NCI-H1694 treated with DMSO at 0.1 percent for 48 hours (cell line): ENCODE data around the gene NIP7.
A peak's percentile ranks its signal among the peaks of the same experiment; 100 is the strongest.
"Not testable (repeated sequence)": the region's sequence is repeated elsewhere in the genome, so short reads cannot be mapped to it uniquely, and the experiment has no call there.

ENCODE experiments used
- DNase-seq: peaks from one replicate; lab custom pipeline; 2025; lab: John Stamatoyannopoulos, UW

NIP7 gene

DNA sequence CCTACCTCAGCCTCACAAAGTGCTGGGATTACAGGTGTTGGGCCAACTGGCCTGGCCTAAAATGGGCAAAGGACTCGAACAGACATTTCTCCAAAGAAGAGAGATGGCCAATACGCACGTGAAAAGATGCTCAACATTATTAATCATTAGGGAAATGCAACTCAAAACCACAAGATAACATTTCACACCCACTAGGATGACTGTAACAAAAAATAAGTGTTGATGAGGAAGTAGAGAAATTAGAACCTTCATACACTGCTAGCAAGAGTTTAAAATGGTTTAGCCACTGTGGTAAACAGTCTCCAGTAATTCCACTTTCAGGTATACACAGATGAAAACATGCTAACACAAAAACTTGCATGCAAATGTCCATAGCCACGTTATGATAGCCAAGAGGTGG lies 6.4 kb downstream of the NIP7 start:
- DNase-seq: no peak

DNA sequence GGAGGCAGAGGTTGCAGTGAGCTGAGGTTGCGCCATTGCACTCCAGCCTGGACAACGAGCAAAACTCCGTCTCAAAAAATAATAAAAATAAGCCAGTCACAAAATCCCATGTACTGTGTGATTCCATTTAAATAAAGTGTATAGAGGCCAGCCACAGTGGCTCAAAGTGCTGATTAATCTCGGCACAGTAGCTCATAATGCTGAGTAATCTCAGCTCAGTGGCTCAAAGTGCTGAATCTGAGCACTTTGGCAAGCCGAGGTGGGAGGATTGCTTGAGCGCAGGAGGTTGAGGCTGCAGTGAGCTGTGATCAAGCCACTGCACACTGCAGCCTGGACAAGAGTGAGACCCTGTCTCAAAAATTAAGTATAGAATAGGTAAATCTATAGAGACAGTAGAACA lies 7.1 kb downstream of the NIP7 start:
- DNase-seq: no peak

GRCh38 chr16:69348222-69348621 lies 8.7 kb downstream of the NIP7 start:
- DNase-seq: no peak

GRCh38 chr16:69349536-69349935 lies 10.0 kb downstream of the NIP7 start:
- no peak for DNase-seq

GRCh38 chr16:69350536-69351133 lies 11.1 kb downstream of the NIP7 start:
- no peak for DNase-seq

- peak; percentile 9 for DNase-seq
These were observed 11.9 kb downstream of the NIP7 start, which contains the start of gene TMED6 for GRCh38 chr16:69351309-69352027. Gene TMED6, minus strand, starts transcription at chr16:69351786. Its CDS starts 33 bp downstream, at chr16:69351753.

- not testable (repeated sequence) for DNase-seq
These were observed 20.5 kb downstream of the NIP7 start for GRCh38 chr16:69360070-69360469.

DNA sequence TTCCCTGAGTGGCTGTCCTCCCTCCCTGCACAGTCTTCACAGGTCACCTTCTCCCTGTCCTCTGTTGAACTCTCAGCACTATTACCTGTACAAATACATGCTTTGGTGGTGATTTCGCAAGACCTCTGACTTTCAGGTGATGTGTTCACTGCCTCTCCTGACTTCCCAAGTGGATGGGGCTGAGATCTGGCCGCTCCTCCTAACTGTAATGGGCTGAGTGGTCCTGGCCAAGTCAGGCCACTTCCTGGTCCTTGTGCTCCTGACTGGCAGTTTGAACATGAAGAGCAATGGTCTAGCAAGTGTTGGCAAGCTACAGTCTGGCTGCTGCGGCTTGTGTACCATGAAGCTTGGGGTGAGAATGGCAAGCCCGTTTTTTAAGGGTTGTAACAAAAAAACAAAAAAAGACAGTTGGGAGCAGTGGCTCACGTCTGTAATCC lies 23.7 kb downstream of the NIP7 start:
- no peak for DNase-seq

DNA sequence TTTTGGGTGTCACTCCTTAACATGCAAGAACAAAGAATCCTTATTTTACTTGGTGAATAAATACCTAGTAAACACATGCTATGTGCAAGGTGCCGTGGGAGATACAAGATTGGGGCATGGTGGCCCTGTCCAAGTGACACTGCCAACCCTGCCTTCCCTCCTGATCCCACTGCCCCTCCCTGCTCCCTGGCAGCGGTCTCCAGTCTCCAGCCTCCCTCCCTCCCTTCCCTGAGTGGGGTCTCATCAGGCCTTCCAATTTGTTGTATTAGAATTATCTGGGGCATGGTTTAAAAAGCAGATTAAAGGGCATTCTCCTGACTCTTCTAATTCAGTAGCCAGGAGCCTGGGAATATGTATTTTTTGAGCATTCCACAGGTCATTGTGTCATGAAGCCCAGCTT lies 24.5 kb downstream of the NIP7 start:
- DNase-seq: no peak

GRCh38 chr16:69365901-69366300 lies 26.3 kb downstream of the NIP7 start:
- DNase-seq: no peak

DNA sequence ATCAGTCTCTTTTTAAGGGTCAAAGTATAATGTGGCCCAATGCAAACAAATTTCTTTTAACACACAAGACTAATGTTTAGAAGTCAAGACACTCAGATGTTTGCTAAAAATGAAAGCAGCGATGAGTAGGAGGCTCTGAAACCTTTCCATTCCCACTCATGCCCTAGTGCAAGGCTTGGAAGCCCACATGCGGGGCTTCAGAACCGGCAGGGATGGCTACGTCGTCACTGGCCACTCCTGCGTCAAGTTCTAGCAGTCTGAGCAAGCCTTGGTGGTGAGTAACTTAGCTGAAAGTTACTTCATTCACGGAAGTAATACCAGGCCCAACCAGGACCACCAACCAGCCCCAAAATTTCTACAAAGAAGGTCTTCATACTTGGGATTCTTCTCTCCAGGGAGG lies 26.9 kb downstream of the NIP7 start:
- no peak for DNase-seq

- DNase-seq: no peak
These were observed 28.4 kb downstream of the NIP7 start for GRCh38 chr16:69367980-69368379.

DNA sequence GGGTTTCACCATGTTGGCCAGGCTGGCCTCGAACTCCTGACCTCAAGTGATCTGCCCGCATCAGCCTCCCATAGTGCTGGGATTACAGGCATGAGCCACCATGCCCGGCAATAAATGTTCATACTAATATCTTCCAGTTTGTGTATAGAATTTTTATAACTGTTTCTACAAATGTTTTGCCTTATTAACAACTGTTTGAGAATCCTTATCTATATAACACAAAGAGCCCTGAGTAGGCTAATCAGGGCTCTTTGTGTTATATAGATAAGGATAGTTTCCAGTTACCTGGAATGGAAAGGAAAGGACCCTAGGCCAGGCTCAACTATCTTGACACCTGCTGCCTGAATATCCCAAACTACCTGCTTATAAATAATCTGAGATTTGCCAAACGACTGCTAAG lies 29.3 kb downstream of the NIP7 start:
- no peak for DNase-seq

GRCh38 chr16:69371564-69371963 lies 32.0 kb downstream of the NIP7 start:
- DNase-seq: no peak

DNA sequence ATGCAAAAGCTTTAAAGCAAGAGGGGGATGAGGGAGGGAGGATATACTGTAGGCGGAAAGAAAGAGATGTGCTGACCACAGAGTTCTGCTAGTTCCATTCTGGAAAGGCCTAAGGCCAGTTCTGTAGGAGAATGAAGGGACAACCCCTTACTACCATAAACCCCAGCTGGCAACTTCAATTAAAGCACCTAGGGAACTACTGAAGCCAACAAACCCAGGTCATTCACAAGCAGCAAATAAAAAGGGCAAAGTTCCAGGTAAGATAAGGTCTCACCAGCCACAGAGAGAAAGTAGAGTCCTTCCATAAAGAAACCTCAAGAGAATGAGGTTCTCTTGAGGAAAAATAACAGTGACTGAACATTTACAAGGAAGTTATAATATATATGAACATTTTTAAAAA lies 33.4 kb downstream of the NIP7 start:
- no peak for DNase-seq

- DNase-seq: no peak
These were observed 37.0 kb downstream of the NIP7 start for GRCh38 chr16:69376393-69377059.

GRCh38 chr16:69378036-69378435 lies 38.5 kb downstream of the NIP7 start:
- DNase-seq: no peak

GRCh38 chr16:69378760-69379159 lies 39.2 kb downstream of the NIP7 start:
- no peak for DNase-seq

- no peak for DNase-seq
These were observed 41.7 kb downstream of the NIP7 start for GRCh38 chr16:69381231-69381630.

GRCh38 chr16:69382421-69382820 lies 42.8 kb downstream of the NIP7 start:
- no peak for DNase-seq

DNA sequence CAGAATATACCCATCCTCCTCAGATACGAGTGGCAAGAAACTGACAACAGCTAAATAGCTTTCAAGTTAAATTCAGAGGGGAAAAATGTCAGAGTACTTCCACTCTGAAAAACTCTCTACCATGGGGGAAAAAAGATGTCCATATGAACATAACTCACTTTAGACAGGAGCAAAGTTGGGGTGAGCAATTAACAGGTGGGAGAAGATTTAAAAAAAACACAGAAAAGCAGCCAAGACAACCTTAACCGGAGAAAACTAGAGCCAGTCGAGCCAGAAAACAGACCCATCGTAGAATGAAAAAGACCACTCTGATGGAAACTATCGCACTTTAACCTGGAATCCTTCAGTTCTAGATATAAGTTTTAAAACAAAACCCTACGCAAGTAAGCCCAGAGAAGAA lies 45.4 kb downstream of the NIP7 start:
- DNase-seq: no peak

GRCh38 chr16:69386596-69386995 lies 47.0 kb downstream of the NIP7 start:
- DNase-seq: no peak
